Prostate gland (tissue), 2 donors: ENCODE results near the gene BDH1.

Source experiments
- CTCF ChIP-seq, 4 experiments: fragments of 200-600 bp in 2 of 4; fragments of 450-650 bp in 2 of 4; sonication (generic) in 2 of 4; IDR thresholded peaks; 1 replicate in 3 of 4; 2 replicates in 1 of 4; pipeline ENCODE4 v1.5.1; 2016 to 2019; ENCODE audit warnings: antibody characterized with exemption in 4 of 4, mild to moderate bottlenecking in 2 of 4, moderate library complexity in 2 of 4
- POLR2A ChIP-seq: fragments of 450-650 bp; IDR thresholded peaks from one replicate; pipeline ENCODE4 v1.6.1; 2016; ENCODE audit warnings: antibody characterized with exemption, mild to moderate bottlenecking
- POLR2AphosphoS5 ChIP-seq: sonication (generic); formaldehyde crosslinking; IDR thresholded peaks from one replicate; pipeline ENCODE4 v1.6.1; 2017; ENCODE audit warnings: antibody characterized with exemption

GRCh38 chr3:197513953-197514785 is 41.6 kb downstream of the BDH1 start:
- TF ChIP-seq CTCF (IDR thresholded peaks at IDR 0.05) = no peak
- TF ChIP-seq POLR2AphosphoS5 = no peak
- TF ChIP-seq POLR2A = no peak
